ENCODE measurements around the gene RNF19B.
"Not testable (repeated sequence)": the region's sequence is repeated elsewhere in the genome, so short reads cannot be mapped to it uniquely, and the experiment has no call there.

The RNF19B gene

DNA sequence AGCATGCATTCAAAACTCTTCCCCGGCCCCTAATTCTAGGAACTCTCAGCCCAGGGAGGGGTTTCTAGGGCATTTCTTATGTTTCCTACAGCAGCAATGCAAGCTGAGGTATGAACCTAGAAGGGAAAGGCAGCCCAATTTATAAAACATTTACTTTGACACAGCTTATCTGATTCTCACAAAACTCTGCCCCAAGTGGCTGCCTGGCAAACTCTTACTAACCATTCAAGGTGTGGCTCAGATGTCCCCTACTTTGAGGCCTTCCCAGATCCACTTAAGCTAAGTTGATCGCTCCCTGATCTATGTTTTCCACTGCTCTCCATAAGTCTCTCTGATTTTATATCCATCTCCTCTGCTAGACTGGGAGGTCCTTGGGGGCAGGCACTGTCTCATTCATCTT lies 36.7 kb upstream of the RNF19B start:
- Mint-ChIP-seq H3K4me1 (peaks cover 56% of the 10 kb centered on the region), H3K4me3 (no peak overlapping the region), H3K36me3 (peaks cover 29% of the 10 kb centered on the region), H3K27ac (peak overlapping the region; percentile 41), H3K9me3 (no peaks in the 10 kb centered on the region)
- DNase-seq (ENCODE audit: low spot score in 2 of 2), result no peak
- ATAC-seq, result no peak

DNA sequence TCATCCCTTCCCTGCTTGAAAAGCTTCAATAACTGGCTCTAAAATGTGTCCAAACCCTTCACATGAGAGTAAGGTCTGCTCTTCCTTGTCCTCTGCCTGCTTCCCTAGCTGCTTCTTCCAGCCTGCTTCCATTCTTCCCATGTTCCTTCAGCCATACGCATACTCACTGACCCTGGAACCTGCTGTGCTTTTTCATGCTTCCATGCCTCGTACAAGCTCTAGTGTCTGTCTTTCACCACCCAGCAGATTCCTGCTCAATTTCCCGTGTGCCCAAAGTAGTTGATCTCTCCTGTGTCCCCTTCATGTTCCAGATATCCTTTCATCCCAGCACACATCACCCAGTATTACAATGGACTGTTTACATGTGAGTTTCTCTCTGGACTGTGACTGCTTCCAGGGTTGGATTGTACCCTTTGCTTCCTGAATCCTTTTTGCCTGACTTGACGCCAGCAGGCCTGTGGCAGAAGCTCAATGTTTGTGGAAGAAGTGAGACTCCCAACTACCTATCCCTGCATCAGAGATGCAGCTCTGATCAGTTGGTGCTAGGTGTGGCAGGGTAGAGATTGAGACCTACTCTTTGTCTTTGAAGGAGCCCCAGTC lies 35.9 kb upstream of the RNF19B start:
- Mint-ChIP-seq H3K4me3 (no peak overlapping the region), H3K4me1 (peaks cover 53% of the 10 kb centered on the region)

DNA sequence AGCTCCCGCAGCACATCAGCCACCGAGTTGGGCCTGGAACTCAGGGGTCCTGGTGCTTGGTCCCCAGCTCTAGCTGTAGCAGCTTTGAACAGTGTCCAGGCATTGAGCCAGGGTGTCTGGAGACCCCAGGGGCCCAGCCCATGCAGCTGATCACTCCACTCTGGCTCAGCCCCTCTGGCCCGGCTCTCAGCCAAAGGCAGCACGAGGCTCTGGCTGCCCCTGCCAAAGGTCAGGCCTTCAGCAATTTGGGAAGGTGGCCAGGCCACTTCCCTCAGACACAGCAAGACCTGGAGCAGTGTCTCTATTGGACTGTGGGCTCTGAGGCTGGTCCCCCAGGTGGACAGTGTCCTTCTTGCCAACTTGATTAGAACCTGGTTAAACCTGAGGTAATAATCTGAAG lies 34.4 kb upstream of the RNF19B start:
- no peak for ATAC-seq

More for the DNA sequence above, 35.9 kb upstream of the RNF19B start:
- Mint-ChIP-seq H3K9me3 (no peaks in the 10 kb centered on the region), H3K27ac (peak overlapping the region; percentile 41), H3K36me3 (peaks cover 27% of the 10 kb centered on the region)
- DNase-seq (ENCODE audit: low spot score in 2 of 2), result no peak
- ATAC-seq, result no peak

DNA sequence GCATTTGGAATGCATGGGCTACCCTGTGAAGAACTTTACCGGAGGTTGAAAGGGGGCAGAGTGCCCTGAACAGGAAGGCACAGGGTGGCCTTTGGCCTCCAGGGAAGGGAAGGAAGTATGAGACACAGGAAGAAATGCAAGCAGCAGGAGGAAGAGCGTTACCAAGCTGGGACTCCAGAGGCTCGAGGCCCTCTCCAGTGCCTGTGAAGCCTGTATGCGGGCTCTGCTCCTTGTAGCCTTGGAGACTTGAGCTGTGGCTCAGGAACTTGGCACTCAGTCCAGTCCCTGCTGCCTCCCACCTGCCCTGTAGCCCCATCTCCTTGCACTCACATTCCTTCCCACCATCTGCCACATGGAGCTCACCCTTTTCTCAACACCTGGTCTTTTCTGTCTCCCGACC lies 33.5 kb upstream of the RNF19B start:
- Mint-ChIP-seq H3K4me1 (peaks cover 51% of the 10 kb centered on the region), H3K4me3 (no peak overlapping the region), H3K27ac (peak overlapping the region; percentile 80), H3K36me3 (peaks cover 20% of the 10 kb centered on the region), H3K9me3 (no peaks in the 10 kb centered on the region)
- DNase-seq (ENCODE audit: low spot score in 2 of 2) (no peak), ATAC-seq (peak; percentile 17)

More for the DNA sequence above, 34.4 kb upstream of the RNF19B start:
- DNase-seq (ENCODE audit: low spot score in 2 of 2), result no peak
- Mint-ChIP-seq H3K4me3 (no peak overlapping the region), H3K4me1 (peaks cover 47% of the 10 kb centered on the region), H3K36me3 (peaks cover 17% of the 10 kb centered on the region), H3K9me3 (no peaks in the 10 kb centered on the region), H3K27ac (no peak overlapping the region)

DNA sequence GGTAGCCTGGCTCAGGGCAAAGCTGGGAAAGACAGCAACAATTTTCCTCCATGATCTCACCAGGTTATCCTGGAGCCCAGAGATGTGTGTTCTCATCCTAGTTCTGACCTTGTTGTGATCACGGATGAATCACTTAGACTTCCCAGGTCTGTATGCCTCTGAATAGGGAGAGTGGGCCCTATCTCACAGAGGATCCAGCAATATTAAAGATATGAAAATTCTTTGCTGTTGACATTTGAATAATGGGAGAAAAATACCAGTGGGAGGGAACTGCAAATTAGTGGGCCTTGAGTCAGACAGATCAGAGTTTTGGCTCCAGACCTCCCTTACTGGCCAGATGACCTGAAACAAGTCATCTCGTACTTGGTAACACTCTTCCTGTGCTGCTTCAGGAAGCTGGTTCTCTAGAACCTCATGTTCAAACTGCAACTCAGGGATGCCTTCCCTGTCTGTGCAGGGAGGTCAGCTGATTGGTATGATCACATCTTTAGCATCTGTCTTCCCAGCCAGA lies 32.8 kb upstream of the RNF19B start:
- DNase-seq (ENCODE audit: low spot score in 2 of 2), result no peak
- peak overlapping the region; percentile 80 for H3K27ac Mint-ChIP-seq
- peaks cover 51% of the 10 kb centered on the region for H3K4me1 Mint-ChIP-seq
- no peak overlapping the region for H3K4me3 Mint-ChIP-seq
- H3K36me3 Mint-ChIP-seq, result peaks cover 19% of the 10 kb centered on the region
- no peak for ATAC-seq
- no peaks in the 10 kb centered on the region for H3K9me3 Mint-ChIP-seq

DNA sequence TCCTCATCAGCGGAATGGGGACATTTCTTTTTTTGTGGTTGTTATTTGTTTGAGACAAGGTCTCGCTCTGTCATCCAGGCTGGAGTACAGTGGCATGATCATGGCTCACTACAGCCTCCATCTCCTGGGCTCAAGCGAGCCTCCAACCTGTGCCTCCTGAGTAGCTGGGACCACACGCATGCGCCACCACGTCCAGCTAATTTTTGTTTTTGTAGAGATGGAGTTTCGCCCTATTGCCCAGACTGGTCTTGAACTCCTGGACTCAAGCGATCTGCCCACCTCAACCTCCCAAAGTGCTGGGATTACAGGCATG lies 28.7 kb upstream of the RNF19B start:
- H3K9me3 Mint-ChIP-seq; H3K4me3 Mint-ChIP-seq; DNase-seq (ENCODE audit: low spot score in 2 of 2); ATAC-seq: not testable (repeated sequence)
- Mint-ChIP-seq H3K27ac (peak overlapping the region; percentile 68), H3K36me3 (peaks cover 21% of the 10 kb centered on the region), H3K4me1 (peaks cover 68% of the 10 kb centered on the region)

DNA sequence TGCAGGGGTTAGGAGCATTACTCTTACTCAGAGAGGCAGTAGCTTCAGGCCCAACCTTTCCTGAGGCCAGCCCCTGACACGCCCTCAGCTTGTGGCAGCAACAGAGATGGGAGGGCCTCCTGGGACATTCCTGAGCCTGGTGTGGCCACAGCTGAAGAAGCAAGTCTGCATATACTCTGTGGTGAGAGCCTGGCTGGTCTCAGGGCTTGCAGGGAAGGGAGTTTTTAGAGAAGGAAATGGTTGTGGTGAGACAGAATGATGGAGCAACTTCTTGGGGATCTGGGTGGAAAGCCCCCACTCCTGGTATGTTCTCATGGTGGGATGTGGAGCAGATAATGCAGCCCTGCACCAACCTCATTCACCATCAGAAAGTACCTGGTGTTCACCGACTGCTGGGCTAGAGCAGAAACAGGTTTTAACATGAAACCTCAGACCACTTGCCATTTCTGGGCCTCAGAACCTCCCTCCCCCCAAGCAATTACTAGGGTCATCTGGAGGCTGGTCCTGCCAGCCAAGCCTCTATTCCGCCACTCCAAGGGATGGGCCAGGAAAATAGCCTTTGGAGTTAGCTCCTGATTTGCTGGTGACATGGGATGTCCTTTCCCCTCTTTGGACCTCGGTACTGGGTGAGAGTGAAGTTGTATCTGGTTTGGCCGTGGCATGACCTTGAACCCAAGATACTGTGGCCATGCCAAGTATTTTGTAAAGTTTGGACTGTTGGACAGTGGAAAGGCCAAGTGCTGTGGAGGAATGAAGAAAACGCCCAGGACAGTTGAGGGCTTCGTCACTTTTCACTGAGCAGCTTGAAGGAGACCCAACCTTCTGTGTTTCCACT lies 28.1 kb upstream of the RNF19B start:
- DNase-seq (ENCODE audit: low spot score in 2 of 2) (peak; percentile 48 to 85), ATAC-seq (peak; percentile 95)
- Mint-ChIP-seq H3K4me3 (peak overlapping the region; percentile 41), H3K36me3 (peaks cover 21% of the 10 kb centered on the region), H3K9me3 (no peaks in the 10 kb centered on the region), H3K4me1 (peaks cover 62% of the 10 kb centered on the region), H3K27ac (peak overlapping the region; percentile 68)

DNA sequence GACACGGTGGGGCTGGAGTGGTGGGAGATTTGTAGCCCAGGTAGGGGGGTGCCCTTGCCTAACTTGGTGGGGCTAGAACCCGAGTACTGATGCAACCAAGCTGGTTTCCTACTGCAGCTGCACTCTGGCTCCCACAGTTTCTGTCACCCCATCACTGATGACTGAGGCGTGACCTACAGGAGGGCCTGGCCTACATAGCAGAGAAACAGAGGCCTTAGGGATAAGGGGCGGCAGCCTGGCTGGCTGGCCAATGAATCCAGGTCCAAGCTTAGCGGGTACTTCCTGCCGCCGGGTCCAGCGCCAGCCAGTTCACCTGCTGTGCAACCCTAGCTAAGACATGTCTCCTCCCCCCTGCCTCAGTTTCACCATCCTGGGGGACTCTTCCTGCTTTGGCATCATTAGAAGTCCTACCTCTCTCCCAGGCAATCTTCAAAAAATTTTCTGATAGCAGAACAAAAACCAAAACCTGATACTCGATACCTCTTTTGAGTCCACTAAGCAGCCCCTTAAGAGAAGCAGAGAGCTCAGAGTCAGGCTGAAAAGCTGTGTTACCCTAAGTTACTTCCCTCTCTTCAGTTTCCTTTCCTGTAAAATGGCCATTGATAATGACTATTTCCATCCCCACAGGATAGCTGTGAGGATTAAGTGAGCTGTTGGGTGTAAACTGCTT lies 27.3 kb upstream of the RNF19B start:
- peaks cover 17% of the 10 kb centered on the region for H3K36me3 Mint-ChIP-seq

DNA sequence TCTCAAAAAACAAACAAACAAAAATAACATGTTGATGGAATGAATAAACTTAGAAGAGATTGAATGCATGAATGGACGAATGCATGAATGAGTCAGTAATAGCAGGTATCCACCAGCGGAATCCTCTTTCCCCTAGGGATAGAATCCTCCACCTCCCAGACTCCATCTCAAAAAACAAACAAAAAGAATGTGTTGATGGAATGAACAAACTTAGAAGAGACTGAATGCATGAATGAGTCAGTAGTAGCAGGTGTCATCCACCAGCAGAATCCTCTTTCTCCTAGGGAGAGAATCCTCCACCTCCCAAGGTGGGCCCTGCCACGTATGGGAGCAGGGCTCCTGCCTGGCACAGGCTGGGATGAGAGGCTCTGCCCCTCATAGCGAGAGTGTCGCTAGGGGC lies 26.8 kb upstream of the RNF19B start:
- ATAC-seq, result no peak
- peak overlapping the region; percentile 68 for H3K27ac Mint-ChIP-seq
- peak overlapping the region; percentile 41 for H3K4me3 Mint-ChIP-seq
- peaks cover 59% of the 10 kb centered on the region for H3K4me1 Mint-ChIP-seq
- no peaks in the 10 kb centered on the region for H3K9me3 Mint-ChIP-seq
- DNase-seq (ENCODE audit: low spot score in 2 of 2), result no peak
- H3K36me3 Mint-ChIP-seq, result peaks cover 17% of the 10 kb centered on the region

More for the DNA sequence above, 27.3 kb upstream of the RNF19B start:
- H3K27ac Mint-ChIP-seq, result peak overlapping the region; percentile 68
- peaks cover 55% of the 10 kb centered on the region for H3K4me1 Mint-ChIP-seq
- no peaks in the 10 kb centered on the region for H3K9me3 Mint-ChIP-seq
- DNase-seq (ENCODE audit: low spot score in 2 of 2) (no peak), ATAC-seq (no peak)
- H3K4me3 Mint-ChIP-seq, result peak overlapping the region; percentile 41

DNA sequence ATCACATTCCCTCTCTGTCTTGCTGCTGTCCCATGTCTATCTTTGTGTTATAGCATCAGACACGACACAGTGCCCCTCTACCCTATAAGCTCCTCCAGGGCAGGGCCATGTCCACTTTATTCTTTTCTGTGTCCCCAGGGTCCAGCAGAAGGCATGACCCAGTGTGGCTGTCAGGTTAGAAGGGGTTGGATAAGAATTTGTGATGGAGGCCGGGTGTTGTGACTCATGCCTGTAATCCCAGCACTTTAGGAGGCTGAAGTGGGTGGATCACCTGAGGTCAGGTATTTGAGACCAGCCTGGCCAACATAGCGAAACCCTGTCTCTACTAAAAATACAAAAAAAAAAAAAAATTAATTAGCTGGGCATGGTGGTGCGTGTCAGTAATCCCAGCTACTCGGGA lies 26.3 kb upstream of the RNF19B start:
- peaks cover 59% of the 10 kb centered on the region for H3K4me1 Mint-ChIP-seq
- H3K9me3 Mint-ChIP-seq, result no peaks in the 10 kb centered on the region
- H3K27ac Mint-ChIP-seq, result peak overlapping the region; percentile 51
- H3K4me3 Mint-ChIP-seq, result peak overlapping the region; percentile 41
- DNase-seq (ENCODE audit: low spot score in 2 of 2) (no peak), ATAC-seq (no peak)
- H3K36me3 Mint-ChIP-seq, result peaks cover 17% of the 10 kb centered on the region

DNA sequence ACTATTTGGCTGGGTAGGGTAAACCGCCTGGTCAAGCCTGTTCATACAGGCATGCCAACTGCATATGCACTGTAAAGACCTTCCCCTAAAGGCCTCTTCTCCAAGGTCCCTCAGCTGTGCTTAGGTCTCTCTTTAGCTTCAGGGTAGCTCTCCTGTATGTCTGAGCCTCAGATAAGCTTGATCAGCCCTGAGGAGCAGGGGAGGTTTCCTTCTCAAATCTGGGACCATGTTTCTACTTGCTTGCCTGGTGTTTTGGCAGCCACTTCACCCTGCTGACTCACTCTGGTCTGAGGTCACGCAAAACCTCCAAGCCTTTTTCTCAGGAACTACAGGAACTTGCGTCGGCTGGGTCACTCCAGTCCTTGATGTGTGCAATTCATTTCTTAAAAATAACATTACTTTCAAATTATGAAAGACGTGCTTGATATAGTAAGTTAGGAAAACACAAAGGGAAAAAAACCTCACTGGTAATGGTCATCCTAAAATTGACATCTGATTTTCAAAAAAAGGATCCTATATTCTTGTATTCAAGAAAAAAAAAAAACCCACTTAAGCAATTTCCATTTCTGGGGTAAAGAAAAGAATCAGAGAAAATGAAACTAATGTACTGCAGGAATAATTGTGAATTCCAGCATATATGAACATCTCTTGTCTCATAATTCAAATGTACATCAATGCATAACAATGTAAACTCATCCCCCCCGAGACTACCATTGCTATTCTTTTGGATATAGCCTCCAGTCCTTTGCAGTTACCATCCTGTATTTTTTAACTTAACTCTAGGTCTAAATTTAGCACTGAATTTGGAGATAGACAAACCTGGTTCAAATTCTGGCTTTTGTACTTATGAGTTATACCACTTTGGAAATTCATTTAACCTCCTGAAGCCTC lies 24.8 kb upstream of the RNF19B start:
- H3K27ac Mint-ChIP-seq, result peak overlapping the region; percentile 94
- DNase-seq (ENCODE audit: low spot score in 2 of 2) (peak in 1 of 2 donors; percentile 72), ATAC-seq (peak; percentile 51)
- no peaks in the 10 kb centered on the region for H3K9me3 Mint-ChIP-seq
- peak overlapping the region; percentile 65 for H3K4me3 Mint-ChIP-seq
- peaks cover 62% of the 10 kb centered on the region for H3K4me1 Mint-ChIP-seq
- H3K36me3 Mint-ChIP-seq, result peaks cover 17% of the 10 kb centered on the region

DNA sequence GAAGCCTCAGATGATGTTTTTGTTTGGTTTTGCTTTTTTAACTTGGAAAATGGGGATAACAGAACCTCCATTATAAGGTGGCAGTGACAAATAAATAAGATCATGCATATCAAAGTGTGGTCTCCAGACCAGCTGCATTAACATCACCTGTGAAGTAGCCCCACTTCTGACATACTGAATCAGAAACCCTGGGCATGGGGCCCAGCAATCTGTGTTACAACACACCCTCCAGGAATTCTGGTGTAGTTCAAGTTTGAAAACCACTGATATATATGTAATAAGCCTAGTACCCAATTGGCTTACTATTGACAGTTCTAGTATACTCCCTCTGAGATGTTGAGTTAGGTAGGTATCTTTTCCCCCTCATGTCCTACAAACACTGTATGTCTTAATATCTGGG lies 24.1 kb upstream of the RNF19B start:
- Mint-ChIP-seq H3K36me3 (peaks cover 17% of the 10 kb centered on the region), H3K4me1 (peaks cover 69% of the 10 kb centered on the region), H3K27ac (peak overlapping the region; percentile 94), H3K9me3 (no peaks in the 10 kb centered on the region), H3K4me3 (peak overlapping the region; percentile 65)
- no peak for DNase-seq (ENCODE audit: low spot score in 2 of 2)
- no peak for ATAC-seq

DNA sequence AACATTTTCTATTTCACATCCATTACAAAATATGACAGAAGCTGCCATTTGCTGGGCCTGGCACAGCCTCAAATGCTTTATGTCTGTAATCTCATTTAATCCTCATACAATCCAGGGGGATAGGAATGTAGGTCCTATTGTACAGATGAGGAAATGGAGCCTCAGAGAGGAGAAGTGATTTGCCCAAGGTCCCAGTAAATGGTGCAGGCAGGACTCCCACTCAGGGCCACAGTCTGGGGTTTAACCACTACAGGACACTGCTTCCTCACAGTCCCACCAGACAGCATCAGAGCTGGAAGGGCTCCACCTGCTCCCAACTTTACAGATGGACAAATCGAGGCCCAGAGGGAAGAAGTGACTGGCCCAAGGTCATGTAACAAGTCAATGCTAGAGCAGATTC lies 20.6 kb upstream of the RNF19B start:
- H3K9me3 Mint-ChIP-seq, result no peaks in the 10 kb centered on the region
- no peak for DNase-seq (ENCODE audit: low spot score in 2 of 2)
- peaks cover 69% of the 10 kb centered on the region for H3K4me1 Mint-ChIP-seq
- H3K36me3 Mint-ChIP-seq, result no peaks in the 10 kb centered on the region
- no peak overlapping the region for H3K4me3 Mint-ChIP-seq
- ATAC-seq, result no peak
- peak overlapping the region; percentile 89 for H3K27ac Mint-ChIP-seq

DNA sequence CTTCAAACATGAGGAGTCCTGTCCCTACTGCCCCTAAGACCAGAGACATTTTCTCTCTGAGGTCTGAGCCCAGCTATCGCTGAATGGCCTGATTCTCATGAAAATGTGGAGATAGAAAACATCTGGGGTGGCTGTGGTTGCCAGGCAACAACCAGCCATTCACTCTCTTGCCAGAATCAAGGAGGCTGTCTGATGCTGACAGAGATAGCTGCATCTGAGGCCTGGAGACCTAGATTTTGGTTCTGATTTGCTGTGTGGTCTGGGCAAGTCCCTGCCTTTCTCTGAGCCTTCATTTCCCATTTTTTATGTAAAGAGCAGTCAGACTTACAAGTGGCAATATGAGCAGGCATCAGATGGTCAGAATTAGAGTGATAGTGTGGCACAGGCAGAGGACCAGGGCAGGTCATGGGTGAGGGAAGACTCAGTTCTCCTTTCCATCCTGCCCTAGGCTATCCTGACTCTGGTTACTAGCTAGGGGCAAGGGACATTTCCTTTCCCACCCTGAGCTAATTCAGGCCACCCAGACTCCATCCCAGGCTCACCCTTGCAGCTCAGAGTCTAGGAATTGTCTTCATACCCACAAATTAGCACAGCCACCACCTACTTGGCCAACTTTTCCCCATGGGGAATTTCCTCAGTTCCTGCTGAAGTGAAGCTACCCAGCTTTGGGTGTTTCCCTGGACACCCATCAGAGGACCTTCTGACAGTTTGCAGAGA lies 20.0 kb upstream of the RNF19B start:
- no peak for DNase-seq (ENCODE audit: low spot score in 2 of 2)
- Mint-ChIP-seq H3K36me3 (no peaks in the 10 kb centered on the region), H3K27ac (peak overlapping the region; percentile 89), H3K4me3 (peak overlapping the region; percentile 30), H3K4me1 (peaks cover 64% of the 10 kb centered on the region), H3K9me3 (no peaks in the 10 kb centered on the region)
- ATAC-seq, result peak; percentile 74
